NCI-H1436 treated with DMSO at 0.1 percent for 48 hours (cell line): ENCODE data around the gene TC2N.
"Not testable (repeated sequence)": the region's sequence is repeated elsewhere in the genome, so short reads cannot be mapped to it uniquely, and the experiment has no call there.

ENCODE experiments used
- DNase-seq: peaks from one replicate; lab custom pipeline; 2025; lab: John Stamatoyannopoulos, UW

TC2N gene

DNA sequence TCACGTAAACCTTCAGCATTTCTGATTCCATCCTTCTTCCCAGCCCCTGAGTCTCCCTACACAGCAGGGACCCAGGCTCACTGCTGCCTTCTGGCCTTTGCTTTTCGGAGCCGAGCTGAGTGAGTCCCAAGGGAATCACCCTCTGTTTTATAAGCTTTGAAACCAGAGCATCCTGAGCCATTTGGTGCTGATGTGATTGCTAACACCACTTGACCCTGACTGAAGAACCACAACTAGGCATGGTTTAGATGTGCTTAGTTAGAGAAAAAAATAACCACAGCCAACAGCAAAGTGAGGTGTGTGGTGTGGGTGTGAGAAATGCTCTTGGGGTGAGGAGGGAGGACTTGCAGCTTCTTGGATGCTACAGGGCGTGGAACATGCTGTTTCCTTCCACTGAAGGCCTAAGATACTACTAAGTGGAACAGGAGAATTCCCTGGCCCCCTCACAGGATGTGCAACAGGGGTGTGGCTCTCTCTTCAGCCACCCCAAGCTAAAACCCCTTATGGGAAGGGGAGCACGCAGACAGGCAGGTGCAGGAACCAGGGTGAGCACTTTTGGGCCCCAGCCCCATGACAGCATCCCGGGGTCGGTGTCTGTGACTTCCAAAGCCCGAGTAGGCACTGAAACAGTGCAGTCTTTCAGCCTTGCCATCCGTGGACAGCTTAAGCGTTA, at the start of gene TC2N:
Gene TC2N, minus strand, starts transcription at position 221 of the 673 bp plus-strand sequence. CDS start 53,767 bp downstream, outside the sequence.
- DNase-seq: no peak

DNA sequence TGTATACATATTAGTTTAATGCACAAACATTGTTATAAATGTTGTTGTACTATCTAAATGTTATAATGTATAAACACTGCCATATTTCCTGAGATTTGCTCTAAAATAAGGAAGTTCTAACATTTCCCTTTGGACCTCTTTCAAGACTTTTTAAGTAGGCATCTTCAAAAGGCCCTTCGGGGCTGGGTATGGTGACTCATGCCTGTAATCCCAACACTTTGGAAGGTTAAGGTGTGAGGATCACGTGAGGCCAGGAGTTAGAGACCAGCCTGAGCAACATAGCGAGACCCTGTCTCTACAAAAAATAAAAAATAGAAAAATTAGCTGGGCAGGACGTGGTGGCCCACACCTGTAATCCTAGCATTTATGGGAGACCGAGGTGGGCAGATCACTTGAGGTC, 44.7 kb upstream of the TC2N start:
- DNase-seq: no peak

DNA sequence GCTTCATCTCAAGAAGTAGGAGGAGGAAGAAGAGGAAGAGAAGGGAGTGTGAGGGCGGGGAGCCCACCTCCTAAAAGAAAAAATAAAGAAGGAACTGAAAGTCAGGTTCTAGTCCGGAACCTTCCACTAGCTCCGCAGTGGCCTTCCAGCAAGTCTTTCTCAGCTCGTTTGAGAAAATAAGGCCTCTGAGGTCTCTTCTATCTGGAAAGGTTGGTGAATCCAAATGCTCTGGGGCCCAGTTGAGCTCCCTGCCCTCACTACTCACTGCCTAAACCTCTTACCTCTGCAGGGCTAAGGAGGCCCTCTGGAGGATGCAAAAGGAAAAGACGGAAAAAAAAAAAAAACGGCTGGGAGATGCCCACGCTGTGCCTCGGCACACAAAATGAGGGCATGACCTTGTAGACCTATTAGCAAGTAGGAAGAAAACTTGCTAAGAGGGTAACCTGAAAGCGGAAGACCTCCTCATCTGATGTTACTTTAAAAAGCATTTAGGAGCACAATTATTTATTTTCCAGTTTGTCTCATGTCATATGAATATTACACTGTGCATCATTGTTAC, 44.2 kb upstream of the TC2N start:
- no peak for DNase-seq

DNA sequence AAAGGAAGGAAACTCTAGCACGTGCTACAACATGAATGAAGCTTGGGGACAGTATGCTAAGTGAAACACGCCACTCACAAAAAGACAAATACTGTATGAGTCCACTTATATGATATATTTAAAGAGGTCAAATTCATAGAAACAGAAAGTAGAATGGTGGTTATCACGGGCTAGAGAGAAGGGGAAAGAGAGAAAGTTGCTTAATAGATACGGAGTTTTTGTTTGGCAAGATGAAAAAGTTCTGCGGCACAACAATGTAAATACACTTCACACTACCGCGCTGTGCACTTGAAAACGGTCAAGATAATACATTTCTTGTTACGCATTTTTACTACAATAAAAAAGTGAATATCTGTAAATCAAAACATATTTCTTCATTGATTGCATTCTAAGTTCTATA, 42.9 kb upstream of the TC2N start:
- no peak for DNase-seq

DNA sequence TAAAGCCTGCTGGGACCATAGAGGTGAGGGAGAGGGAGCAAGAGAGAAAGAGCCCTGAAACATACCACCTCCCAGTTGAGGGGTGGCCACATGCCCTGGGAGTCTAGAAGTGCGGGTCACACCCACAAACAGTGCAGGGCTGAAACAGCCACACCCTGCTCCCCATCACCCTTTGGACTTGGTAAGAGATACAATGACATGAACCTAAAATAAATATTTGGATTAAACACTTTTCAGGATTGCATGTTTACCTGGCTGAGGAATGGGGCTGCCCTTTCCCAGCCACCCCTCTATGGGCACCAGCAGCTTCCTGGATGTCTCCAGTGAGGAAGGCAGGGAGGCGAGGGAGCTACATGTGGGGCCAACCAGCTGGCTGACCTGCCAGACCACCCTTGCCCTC, 39.0 kb upstream of the TC2N start:
- DNase-seq: no peak

DNA sequence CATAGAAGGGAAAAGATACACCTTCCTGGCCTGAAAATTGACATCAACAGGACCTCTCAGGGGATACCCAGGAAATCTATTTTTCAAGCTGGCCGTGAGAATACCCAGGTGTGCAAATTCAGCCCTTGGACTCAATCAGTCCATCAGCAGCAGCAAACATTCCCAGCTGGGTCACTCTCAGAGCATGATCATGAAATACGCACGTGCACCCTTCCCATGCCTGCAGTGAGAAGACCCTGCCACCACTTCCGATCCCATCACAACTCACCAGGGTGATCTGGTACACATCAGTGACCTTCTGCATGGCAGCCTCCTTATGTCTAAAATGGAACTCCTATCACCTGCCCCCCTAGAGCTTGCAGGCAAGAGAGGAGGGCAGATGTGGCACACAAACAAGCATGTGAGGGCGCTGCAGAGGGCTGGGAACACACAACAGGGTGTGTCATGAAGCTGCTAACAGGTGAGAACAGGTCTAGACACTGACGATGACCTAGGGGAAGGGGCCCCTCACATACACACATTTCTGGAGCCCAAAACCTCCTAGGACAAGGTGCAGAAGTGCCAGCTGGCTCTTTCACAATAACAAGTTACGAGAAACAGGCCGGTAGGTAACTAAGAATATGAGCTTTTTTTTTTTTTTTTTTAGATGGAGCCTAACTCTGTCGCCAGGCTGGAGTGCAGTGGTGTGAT, 37.8 kb upstream of the TC2N start:
- no peak for DNase-seq

DNA sequence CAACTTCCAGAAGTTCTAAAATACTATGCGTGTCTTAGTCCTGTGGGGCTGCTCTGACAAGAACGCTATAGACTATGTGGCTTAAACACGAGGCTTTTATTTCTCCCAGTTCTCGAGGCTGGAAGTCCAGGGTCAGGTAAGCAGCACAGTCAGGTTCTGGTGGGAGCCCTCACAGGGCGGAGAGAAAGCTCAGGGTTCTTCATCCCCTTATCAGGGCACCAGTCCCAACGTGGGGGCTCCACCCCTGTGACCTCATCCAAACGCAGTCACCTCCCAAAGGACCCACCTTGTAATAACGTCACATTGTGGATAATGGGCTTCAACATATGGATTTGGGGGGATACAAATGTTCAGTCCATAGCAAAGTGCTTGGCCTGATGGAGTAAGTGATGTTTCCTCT, 37.1 kb upstream of the TC2N start:
- no peak for DNase-seq

DNA sequence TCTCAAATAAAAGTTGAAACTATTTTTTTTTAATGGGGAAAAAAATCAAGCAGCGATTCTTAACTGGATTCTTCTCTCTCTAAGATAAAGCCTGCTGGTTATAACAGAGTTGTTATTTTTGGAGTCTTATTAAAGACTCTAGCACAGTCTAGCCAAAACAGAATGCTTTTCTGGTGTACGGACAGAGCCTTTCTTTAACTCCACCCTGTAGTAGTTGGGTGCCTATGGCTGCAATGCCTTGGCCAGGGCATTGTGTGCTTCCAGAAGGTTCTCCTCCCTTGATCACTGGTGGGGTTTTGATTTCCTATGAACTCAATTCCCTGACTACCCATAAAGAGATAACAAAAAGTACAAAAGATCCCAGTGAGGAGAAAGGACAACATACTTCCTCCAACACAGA, 35.7 kb upstream of the TC2N start:
- DNase-seq: no peak

DNA sequence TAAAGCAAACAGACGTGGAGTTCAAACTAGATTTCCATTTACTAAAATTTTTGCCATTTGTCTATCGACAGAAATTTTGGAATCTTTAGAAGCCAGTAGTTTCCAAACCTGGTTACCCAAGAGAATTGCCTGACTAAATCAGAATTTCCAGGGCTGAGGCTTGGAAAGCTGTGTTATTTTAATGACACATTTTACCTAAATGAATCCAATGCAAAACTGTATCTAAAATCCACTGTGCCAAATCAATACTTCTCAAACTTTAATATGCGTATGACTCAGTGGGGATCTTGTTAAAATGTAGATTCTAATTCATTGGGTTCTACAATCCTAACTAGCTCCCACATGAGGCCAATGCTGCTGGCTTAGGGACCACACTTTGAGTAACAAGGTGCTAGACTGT, 35.0 kb upstream of the TC2N start:
- no peak for DNase-seq

DNA sequence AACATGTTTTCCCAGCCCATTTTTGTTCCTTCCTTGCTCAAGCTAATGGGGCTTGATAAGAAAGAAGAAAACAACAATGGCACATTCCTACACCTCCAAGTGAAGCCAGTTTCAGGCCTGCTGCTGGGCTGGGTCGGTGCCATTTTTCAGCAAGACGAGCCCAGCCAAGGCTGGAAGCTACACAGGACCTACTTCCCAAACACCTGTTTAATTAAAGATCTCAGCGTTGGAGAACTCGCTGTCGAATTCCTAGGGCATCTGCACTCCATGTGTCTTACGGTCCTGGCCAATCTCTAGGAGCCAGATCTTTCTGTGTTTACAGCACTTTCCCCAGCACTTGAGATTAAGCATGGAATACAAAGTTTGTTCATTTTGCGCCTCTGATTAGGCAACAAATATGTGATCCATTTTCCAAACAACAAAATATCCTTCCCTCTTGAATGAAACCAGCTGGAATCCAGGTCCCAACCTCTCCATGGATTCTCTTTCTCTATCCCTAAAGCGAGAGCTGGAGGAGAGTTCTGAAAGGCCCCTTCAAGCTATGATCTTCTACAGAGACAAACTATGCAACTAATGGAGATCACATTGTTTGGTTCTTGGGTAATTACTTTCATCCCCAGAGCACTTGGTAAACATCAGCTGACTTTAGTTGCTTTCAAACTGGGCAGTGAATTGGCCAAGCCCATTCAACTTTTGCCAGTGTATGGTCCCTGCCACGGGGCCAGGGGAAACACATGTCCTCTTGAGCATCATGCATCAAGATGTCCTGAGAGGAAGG, 34.3 kb upstream of the TC2N start:
- no peak for DNase-seq

DNA sequence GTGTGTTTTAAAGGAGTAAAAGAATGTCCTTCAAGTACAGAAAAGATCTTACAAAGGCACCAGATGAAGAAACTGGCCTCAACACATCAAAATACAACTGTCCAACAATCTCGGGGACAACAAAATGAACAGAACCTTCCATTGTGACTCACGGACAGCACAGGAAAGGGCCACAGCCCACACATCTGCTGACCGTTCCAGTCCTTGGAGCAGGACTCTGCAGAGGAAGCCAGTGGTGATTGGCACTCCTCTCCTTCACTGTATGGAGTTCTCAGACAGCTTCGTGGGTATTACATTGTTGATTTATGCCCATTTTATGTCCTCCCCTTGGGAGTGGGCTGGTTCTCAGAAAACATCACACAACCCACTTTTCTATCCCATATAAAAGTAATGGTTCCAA, 32.5 kb upstream of the TC2N start:
- DNase-seq: no peak

DNA sequence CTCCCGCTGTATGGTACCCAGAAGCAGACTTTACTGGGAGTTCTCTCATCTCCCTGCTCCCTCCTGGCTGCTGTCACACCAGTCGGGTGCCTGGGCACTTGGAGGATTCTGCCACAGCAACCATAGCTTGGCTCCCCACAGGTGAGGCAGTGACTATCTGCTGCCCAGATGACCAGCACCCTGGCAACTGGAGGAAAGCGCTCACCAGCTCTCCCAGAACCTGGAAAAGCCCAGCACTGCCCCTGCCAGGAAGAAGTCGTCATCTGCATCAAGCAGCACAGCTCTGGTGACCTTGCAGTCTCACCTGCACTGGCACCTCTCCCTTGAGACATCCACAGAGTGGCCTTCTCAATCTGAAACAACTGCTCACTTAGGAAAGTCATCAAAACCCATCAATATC, 31.9 kb upstream of the TC2N start:
- no peak for DNase-seq

DNA sequence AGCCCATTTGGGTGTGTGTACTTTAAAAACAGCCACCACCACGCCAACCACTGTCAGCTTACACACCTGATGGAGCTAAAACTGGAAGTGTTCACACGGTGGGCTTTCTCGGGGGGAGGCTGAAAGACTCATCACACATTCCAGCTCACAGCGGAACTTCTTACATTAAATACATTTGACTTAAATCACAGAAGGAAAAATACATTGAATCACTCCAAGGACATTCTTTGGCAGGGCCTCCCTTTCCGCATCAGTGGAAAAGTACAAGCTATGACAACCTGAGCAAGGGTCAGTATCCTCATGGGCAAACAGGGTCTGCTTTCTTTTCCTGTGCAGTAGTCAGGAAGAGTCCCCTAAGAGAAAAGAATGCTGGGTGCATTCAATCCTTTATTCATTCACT, 31.0 kb upstream of the TC2N start:
- DNase-seq: no peak

DNA sequence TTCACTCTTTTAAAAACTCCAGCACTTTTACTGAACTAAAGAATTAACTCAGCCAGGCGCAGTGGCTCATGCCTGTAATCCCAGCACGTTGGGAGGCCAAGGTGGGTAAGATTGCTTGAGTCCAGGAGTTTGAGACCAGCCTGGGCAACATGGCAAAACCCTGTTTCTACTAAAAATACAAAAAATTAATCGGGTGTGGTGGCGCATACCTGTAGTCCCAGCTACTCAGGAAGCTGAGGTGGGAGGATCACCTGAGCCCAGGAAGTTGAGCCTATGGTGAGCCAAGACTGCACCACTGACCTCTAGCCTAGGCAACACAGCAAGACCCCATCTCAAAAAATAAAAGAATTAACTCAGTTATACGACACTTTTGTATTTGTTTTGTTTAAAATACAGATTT, 30.4 kb upstream of the TC2N start:
- not testable (repeated sequence) for DNase-seq

DNA sequence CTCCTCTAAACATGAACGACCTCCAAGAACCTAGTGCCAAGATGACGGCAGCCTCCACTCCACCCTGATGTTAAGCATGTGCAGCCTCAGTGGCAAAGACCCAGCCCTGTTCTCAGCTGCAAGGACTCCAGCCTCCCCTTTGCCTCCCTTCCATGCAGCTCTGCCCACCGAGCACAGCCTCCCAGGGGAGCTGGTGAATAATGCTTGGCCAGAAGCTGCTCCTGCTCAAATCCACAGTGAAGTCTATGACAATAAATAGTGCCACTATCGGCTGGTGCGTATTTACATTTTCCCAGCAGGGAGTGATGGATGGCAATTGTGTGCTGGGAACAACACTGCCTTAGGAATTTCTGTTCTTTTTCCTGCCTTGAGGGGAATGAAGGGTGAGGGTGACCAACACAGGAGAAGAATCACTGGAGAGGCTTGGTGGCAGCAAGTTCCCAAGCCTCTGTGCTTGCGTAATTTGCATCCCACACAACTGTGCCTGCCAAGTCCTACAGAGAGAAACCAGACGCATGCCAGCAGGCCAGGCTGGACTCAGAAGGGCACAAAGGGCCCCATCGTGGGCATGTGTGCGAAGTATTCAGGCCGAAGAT, 29.9 kb upstream of the TC2N start:
- no peak for DNase-seq

DNA sequence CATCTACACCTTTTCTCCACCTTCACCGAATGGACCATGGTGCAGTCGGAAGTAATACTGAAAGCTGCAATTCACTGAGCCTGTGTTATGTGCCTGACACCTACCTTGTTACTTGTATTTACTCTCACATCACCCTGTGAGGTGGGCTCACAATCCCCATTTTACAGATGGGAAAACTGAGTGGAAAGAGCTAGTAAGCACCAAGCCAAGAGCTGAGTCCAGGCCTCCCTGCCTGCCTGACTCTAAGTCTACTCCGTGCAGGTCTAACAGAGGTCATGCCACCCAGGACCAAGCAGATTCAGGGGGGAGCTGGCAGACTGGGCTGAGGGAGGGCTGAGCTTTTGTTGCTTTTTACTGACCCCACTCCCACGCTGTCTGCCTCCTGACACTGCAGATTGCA, 29.1 kb upstream of the TC2N start:
- DNase-seq: no peak

DNA sequence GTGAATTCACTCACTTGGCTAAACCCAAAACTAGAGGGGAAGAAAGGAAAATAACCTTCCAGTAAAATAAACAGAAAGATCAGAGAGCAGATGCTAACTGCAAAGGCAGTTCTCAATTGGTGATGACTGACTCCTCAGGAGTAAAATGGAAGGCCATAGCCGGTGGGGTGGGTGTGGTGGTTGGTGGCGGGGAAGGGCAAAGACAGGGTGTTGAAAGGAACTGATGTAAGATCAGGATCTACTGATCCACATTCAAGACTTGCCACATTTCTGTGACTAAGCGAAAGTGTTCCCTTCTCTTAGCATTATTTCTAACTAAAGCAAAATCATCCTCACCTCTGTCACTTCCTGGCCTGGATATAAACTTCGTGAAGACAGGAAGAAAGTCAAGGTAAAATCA, 26.3 kb upstream of the TC2N start:
- DNase-seq: no peak

DNA sequence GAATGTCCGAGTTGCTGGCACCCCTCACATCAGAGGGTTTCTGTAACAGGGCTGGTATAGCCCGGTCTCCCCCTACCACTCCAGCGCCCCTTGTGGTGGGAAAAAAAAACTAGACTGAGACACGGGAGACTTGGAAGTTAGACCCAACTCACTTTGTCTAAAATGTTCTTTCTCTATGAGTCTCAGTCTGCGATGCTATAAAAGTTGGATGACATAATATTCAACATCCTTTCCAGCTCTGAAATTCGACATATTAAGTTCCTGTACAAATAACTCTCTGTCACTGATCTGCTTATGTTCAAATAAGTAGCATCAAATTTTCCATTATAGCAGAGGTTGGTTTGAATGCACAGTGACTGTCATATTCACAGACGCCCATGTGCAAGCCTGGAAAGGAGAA, 25.7 kb upstream of the TC2N start:
- no peak for DNase-seq

DNA sequence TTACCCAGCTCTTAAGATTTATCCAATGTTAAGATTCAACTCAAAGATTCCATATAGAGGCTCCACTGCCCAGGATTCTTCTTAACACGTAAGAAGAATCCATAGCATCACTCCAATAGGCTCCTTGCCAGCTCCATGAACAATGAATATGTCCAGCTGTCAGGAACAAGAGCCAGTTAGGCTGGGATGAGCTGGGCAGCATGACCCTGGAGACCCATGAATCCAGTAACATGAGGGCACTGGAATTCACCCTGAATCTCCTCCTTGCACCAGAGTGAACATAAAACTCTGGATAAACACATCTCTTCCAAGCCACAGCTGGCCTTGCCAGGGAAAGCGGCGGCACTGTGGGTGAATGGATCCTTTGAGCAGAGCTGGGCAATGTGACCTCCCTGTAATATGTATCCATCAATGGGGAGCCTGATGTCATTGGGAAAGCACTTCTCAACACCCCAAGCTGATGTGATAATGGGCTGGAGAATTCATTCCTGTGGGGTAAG, 24.4 kb upstream of the TC2N start:
- DNase-seq: no peak

DNA sequence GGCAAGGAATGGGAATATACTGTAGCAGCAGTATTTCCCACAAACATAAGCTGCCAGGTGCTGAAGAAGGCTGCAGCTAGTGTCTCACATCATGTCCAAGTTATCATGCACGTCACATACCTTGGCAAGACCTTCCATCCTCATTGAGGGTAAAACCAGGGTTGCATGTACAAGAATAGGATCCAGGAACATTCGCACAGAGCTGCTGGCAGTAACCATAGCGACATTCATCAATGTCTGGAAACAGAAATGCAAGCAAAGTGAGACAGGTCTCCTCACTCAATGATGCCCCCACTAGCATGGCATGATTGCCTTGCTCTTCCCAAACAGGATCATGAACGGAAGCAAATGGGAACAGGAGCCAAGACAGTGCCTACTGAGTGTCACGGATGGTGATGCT, 23.8 kb upstream of the TC2N start:
- DNase-seq: no peak

DNA sequence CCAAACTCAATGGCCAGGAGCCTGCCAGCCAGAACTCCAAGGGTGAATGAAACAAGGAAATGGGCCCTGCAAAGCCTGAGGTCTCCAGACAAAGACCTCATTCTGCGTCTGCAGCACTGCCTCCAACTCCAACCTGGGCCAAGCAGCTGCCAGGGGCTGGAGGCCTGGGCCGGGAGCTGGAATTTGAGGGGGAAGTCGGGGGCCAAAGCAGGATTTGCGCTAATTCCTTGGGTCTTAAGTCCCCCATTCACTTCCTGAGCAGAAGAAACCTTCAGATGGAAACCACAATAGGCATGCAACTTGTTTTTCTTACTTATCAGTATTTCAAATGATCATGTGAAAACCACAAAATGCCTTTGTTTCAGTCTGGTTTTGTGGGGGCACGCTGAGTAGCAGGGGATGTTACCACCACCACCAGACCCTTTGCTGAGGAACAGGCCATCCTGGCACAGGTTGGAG, 23.0 kb upstream of the TC2N start:
- DNase-seq: no peak
